Large intestine (tissue), 3 donors: Measurements from ENCODE around the gene PYGO2. TPM values are rescaled to one million over a fixed set of nuclear protein-coding genes. Genes with fewer than 3 reads are reported as not detected.

Source experiments
- DNase-seq, 2 donors: peaks; one replicate each; pipeline versions ENCODE4 v3.0.0 to v3.0.0-alpha.2; 2013
- H3K27ac ChIP-seq: one replicate; pipeline ENCODE4 v1.5.1; 2013; ENCODE audit warnings: low read length
- H3K27me3 ChIP-seq: 2 replicates; pipeline ENCODE4 v1.6.1; 2013; ENCODE audit warnings: low read length; ENCODE audit not compliant: control insufficient read depth, insufficient read depth
- H3K36me3 ChIP-seq: 2 replicates; pipeline ENCODE4 v1.6.1; 2013; ENCODE audit warnings: low read length; ENCODE audit not compliant: control insufficient read depth, insufficient read depth
- H3K4me1 ChIP-seq: one replicate; pipeline ENCODE4 v1.6.1; 2013; ENCODE audit warnings: low read length; ENCODE audit not compliant: control insufficient read depth, insufficient read depth
- H3K4me3 ChIP-seq: one replicate; pipeline ENCODE4 v1.5.1; 2013; ENCODE audit warnings: low read length
- H3K9me3 ChIP-seq: one replicate; pipeline ENCODE4 v1.6.1; 2013; ENCODE audit warnings: mild to moderate bottlenecking, low read depth, low read length, moderate library complexity; ENCODE audit not compliant: control insufficient read depth
- WGBS: methylation state at CpG from one replicate; pipeline ENCODE4 v1.1.5; 2013; ENCODE audit warnings: low lambda C conversion rate; ENCODE audit not compliant: insufficient coverage; 5-methylcytosine and 5-hydroxymethylcytosine counted together
- polyA plus RNA-seq: library from polyadenylated mRNA; unstranded; fragments of 120-200 nt; gene quantifications from one replicate; pipeline ENCODE4 v1.2.1, GENCODE V29; 2013

Gene PYGO2
- polyA plus RNA-seq, 1 donor = 32.0 TPM

DNA sequence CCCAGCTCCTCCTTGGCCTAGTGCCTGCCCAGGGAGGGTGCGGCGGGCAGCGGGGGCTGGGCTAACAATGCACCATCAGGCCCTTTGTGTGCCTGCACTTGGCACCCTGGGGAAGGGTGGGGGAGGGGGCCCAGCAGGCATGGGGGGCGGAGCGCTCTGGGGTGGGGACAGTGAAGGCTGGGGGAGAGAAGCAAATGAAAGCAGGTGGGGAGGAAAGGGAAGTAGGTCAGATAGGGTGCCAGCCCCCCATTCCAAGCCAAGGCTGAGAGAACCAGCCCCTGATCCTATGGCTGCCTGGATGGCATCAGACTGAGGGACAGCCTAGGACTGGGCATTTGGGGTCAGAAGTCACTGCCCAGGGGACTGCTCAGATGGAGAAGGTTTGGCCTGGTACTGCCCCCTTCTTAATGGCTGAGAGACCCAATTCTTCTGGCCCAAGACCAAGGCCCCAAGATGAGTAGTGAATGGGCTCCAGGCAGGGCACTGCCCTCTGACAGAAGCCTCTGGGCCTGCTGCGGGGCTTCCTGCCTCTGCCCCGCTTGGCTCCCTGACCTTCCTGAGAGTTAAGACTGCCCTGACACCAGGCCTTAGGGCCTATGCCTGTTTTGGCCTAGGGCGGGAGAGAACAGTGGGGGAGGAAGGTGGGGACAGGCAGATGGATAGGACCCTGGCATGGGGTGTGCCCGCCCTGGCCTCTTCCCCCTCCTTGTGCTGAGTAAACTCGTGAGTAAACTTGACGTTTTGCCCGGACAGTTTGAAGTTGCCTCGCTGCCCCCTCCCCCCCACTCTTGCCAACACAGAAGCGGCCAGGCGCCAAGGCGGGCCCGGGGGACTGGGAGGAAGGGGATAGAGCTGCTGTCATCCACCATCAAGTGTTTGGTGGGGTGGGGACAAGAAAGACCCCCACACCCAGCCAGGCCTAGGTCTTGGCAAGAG is 43.8 kb upstream of the PYGO2 start:
- Histone ChIP-seq H3K36me3 (peaks cover 10% of the 10 kb centered on the region), H3K9me3 (no peaks in the 10 kb centered on the region), H3K4me3 (peak overlapping the region; percentile 94), H3K4me1 (peaks cover 62% of the 10 kb centered on the region), H3K27me3 (no peaks in the 10 kb centered on the region), H3K27ac (peak overlapping the region; percentile 85)
- no CpG with 5 or more reads among the region's 17 CpGs for WGBS
- DNase-seq = peak in 1 of 2 donors; percentile 33

DNA sequence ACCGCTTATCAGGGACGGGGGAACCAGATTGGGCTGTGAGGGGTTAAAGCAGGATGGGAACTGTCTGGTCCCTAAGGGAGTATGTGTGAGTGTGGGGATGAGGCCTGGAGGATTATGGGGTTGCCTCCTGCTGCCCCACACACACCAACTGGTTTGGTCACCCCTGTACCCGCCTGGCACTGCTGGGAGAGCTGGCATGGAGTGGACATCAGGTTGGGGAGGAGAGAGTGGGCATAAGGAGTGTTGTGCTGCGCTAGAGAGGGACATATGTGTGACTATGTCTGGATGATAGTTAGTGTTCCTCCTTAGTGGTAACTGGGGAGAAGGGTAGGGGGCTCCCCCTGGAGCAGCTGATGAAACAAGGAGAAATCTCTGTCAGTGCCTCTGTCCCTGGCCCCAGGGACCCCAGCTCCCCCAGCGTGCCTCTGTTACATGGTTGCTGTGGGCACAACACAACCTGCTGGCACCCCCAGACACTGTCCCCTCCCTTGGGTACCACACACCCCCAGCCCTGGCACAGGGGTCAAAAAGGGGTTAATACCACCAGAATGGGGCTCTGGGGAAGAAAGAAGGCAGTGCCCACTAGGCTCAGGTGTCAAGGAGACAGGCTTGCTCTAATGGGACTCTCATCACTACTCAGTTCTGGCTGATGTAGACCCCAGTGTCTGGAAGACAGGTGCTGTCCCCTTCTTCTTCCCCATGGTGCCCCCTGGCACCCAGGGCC is 42.9 kb upstream of the PYGO2 start:
- Histone ChIP-seq H3K9me3 (no peaks in the 10 kb centered on the region), H3K27ac (peak overlapping the region; percentile 85), H3K27me3 (no peaks in the 10 kb centered on the region), H3K4me1 (peaks cover 61% of the 10 kb centered on the region), H3K36me3 (peaks cover 10% of the 10 kb centered on the region), H3K4me3 (peak overlapping the region; percentile 94)
- WGBS = no CpG with 5 or more reads among the region's 5 CpGs
- DNase-seq = no peak

DNA sequence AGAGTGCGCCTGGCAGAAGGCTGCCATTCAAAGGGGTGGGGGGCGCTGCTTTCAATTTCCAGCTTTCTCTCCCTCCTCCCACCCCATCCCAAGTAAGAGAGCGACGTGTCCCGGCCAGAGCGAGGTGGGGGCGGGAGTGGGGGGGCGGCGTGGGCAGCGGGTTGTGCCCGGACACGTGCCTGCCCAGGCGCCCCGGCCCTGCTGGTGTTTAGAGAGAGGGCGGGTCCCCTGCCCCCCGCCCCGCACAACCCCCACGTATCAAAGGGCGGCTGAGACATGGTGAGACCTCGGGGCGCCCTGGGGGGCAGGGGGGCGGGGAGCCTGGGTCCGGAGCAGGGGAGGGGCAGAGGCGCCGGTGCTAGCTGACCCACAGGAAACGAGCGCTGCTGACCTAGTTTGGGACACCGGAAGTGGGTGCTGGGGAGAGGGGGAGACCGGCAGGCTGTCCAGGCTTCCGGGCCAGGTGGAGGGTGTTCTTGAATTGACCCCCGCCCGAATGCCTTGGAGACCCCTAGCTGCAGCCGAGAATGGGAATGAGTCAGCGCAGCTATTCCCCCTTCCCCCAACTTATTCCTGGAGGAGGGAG is 42.3 kb upstream of the PYGO2 start:
- Histone ChIP-seq H3K36me3 (peaks cover 10% of the 10 kb centered on the region), H3K4me3 (peak overlapping the region; percentile 94), H3K27ac (peak overlapping the region; percentile 85), H3K9me3 (peaks cover 2% of the 10 kb centered on the region), H3K4me1 (peaks cover 60% of the 10 kb centered on the region), H3K27me3 (no peaks in the 10 kb centered on the region)
- DNase-seq = peak; percentile 56 to 80
- no CpG with 5 or more reads among the region's 34 CpGs for WGBS

DNA sequence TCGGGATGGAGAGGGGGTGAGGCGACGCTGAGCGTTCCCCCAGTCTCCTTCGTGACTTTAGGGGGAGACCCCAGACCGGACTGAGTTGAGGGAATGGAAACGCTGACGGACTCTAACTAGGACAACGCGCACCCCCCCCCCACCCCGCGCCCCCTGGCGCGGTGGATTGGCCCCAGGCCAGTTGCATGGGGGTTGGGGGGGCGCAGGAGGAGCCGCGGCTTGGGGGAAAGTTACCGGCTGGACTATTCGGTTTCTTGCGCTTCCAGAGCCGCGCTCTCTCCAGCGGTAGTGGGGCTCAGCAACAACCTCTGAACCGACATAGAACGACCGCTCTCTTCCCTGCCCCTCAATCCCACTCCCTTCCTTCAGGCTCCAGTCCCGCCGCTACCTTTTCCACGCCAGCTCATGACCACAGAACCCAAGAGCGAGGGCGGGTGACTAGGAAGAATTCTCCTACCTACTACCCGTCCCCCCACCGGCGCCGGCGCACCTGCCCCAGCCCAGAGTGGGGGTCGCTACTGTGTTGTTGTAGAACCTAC is 41.7 kb upstream of the PYGO2 start:
- Histone ChIP-seq H3K27me3 (no peaks in the 10 kb centered on the region), H3K27ac (peak overlapping the region; percentile 85), H3K4me3 (peak overlapping the region; percentile 94), H3K36me3 (peaks cover 10% of the 10 kb centered on the region), H3K9me3 (peaks cover 2% of the 10 kb centered on the region), H3K4me1 (peaks cover 56% of the 10 kb centered on the region)
- no CpG with 5 or more reads among the region's 37 CpGs for WGBS
- DNase-seq = no peak

DNA sequence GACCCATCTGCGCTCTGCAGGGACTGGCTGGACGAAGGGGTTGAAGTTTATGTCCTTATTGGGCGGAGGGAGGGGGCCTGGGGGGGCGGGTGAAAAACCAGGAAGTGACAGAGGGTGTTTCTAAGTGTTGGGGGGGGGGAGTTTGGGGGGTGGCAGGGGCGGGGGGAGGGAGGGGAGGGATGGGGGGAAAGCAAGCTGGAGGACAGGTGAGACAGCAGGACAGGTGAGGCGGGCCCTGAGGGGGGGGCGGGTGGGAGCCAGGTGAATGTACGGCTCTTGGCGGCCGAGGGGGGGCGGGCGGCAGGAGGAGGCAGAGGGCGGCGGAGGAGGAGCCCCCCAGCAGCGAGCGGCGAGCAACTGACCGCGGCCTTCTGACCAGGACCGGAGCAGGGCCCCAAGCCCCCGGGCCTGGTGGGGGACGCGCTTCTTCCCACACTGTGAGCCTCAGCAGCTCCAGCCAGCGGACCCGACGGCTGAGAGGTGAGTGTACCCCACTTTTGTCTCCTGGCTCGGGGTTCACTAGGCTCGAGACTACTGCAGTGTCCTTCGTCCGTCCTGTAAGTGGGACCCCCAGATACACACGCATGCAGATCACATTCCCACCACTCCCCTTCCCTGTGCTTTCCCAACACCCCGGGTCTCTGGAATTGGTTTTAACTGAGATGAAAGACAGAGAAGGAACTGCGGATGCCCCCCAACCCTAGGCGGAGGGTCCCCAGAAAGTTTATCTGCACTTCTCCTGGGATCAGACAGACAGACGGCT is 41.1 kb upstream of the PYGO2 start, which contains the start of gene ZBTB7B:
TSS of gene ZBTB7B (plus strand) at position 339 of the 763 bp plus-strand sequence. CDS start 11,859 bp downstream, outside the sequence.
- peaks cover 10% of the 10 kb centered on the region for H3K36me3 ChIP-seq
- H3K4me3 ChIP-seq = peak within 1 kb of the TSS; percentile 94
- peaks cover 50% of the 10 kb centered on the region for H3K4me1 ChIP-seq
- DNase-seq = peak in 1 of 2 donors; percentile 65
- WGBS = no CpG with 5 or more reads among the region's 35 CpGs
- no peaks in the 10 kb centered on the region for H3K27me3 ChIP-seq
- H3K9me3 ChIP-seq = peaks cover 2% of the 10 kb centered on the region
- H3K27ac ChIP-seq = peak within 1 kb of the TSS; percentile 95

DNA sequence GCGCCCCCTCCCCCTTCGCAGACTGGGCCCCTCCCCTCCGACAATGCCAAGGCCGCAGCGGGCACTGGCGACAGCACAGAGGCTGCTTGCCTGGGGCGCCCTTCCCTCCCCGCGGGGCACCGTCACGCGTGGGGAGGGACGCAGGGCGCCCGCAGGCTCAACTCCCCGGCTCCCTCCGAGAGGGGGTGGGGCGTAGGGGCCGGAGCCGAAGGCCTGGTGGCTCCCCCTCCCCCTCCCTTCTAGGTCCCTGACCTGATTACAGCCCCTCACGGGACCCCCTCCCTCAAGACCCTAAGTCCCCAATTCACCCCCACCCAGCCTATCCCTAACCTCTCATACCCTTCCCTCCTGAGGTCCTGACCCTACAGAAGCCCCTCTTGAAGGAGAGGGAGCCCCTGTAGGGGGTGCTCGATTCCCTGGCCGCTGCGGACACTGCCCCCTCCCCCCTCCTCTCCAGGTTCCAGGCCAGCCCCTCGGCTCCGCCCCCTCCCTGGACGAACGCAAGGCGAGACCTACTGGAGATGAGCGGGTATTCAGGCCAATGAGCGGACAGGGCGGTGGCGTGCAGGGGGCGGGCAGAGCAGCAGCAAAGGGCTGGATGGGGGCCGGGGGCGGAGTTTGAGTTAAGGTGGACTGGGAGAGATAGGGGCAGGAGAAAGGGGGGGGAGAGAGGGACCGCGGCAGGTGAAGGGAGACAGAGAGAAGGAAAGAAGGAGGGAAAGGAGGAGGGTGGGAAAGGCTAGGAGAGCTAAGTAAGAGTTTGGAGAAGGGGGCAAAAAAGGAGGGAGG is 40.3 kb upstream of the PYGO2 start:
- H3K9me3 ChIP-seq = peaks cover 2% of the 10 kb centered on the region
- H3K4me1 ChIP-seq = peaks cover 42% of the 10 kb centered on the region
- peaks cover 10% of the 10 kb centered on the region for H3K36me3 ChIP-seq
- peak; percentile 99 to 100 for DNase-seq
- peak overlapping the region; percentile 95 for H3K27ac ChIP-seq
- peak overlapping the region; percentile 74 for H3K4me3 ChIP-seq
- H3K27me3 ChIP-seq = no peaks in the 10 kb centered on the region
- WGBS = 0% methylated on average over 2 of the region's 38 CpGs

DNA sequence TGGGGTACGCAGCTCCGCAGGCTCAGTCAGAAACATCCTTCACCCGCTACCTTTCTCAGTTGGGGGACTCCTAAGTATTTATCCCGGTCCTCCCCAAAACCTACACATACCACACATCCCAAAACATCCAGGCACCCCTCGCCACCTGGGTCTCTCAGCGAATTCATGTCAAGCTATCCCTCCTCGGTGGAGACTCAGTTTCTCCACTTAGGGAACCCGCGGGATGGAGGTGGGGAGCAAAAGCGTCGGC is 39.8 kb upstream of the PYGO2 start:
- H3K27me3 ChIP-seq = no peaks in the 10 kb centered on the region
- H3K9me3 ChIP-seq = peaks cover 2% of the 10 kb centered on the region
- peaks cover 37% of the 10 kb centered on the region for H3K4me1 ChIP-seq
- peaks cover 9% of the 10 kb centered on the region for H3K36me3 ChIP-seq
- DNase-seq = no peak
- peak overlapping the region; percentile 95 for H3K27ac ChIP-seq
- WGBS = no CpG with 5 or more reads among the region's 11 CpGs
- H3K4me3 ChIP-seq = peak overlapping the region; percentile 74

DNA sequence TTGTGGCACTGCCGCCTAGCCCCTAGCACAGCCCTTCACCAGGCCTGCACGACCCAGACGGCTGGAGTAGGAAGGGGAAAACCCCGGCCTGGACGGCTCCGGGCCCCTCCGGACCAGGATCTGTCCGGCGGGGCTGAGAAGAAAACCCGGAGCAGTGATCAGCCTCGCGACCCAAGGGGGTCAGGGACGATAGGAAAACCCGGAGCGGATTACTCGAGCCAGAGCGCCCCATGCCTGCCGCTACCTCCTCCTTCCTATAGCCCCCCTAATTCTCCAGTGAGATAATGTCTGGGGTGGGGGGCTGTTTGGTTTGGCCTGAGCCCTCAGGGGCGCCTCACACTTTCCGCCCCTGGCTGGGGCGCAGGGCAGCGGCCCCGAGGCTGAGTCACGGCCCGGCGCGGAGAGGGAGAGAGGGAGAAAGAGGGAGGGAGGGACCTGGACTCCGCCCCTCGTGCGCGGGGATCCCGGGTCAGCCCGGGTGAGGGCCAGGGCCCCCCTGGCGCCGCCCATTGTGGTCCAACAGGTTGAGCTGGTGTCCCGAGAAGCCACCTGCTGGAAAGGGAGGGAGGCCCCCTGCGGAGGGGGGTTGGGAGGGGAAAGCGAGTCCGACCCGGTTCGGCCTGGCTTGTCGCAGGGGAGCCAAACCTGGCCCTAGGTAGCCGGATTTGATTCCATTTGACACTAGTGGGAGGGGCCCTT is 39.3 kb upstream of the PYGO2 start:
- peaks cover 32% of the 10 kb centered on the region for H3K4me1 ChIP-seq
- peak overlapping the region; percentile 74 for H3K4me3 ChIP-seq
- peaks cover 5% of the 10 kb centered on the region for H3K36me3 ChIP-seq
- DNase-seq = peak; percentile 96 to 99
- H3K27me3 ChIP-seq = no peaks in the 10 kb centered on the region
- WGBS = no CpG with 5 or more reads among the region's 43 CpGs
- H3K9me3 ChIP-seq = peaks cover 2% of the 10 kb centered on the region
- peak overlapping the region; percentile 95 for H3K27ac ChIP-seq

DNA sequence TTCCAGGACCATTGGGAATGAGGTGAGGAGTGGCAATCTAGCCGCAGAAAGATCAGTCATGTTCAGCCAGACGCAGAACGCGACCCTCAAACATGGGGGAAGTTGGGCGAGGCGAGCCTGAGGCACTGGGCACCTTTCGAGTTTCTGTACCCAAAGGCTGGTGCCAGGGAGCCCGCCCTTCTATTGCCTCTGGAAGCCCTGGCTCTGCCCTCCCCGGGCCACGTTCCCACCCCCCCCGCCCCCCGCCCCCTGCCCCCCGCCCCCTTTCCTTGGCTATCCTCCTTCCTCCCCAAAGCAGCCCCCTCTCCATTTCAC is 38.8 kb upstream of the PYGO2 start:
- Histone ChIP-seq H3K27me3 (no peaks in the 10 kb centered on the region), H3K36me3 (peaks cover 2% of the 10 kb centered on the region), H3K4me1 (peaks cover 27% of the 10 kb centered on the region), H3K27ac (peak overlapping the region; percentile 95), H3K9me3 (peaks cover 2% of the 10 kb centered on the region), H3K4me3 (peak overlapping the region; percentile 74)
- WGBS = no CpG with 5 or more reads among the region's 13 CpGs
- DNase-seq = no peak
